ENCODE results near the gene TBC1D22B.
"Not testable (repeated sequence)": the region's sequence is repeated elsewhere in the genome, so short reads cannot be mapped to it uniquely, and the experiment has no call there.

Gene TBC1D22B

DNA sequence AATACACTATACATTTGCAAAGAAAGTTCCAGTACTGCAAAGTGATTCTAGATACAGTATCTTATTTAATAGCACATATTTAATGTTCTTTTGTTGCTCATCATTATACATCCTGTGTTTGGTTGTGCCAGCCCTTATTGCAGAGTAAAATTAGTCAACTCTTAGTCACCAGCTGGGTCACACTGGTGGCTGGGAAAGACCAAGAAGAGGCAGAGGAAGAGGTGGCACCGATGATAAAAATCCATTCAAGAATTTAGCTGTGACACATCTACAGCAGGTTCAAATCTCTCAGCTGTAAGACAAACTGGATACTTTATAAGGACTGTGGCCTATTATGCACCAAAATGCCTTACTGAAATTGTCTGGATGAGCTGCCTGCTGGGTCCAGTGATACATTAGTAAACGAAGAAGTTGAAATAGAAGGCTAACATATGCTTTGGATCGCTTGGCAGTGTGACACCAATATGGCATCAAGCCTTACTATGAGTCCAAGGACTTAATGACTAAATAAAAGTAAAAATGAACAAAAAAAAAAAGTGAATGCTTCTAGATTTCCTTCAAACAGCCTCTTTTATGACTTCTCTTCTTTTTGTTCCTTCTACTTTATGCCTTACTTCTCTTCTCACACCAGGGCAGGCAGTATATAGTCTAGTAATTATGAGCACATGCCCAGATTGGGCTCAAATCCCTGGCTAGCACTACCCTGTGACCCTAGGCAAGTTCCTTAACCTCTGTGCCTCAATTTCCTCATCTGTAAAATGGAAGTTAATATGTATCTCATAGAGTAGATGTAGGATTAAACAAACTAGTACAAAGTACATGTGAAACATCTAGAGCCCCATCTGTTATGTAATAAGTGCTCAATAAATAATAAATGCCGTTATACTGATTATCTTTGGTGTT lies 66.8 kb downstream of the TBC1D22B start:
- peak; percentile 74 for DNase-seq

DNA sequence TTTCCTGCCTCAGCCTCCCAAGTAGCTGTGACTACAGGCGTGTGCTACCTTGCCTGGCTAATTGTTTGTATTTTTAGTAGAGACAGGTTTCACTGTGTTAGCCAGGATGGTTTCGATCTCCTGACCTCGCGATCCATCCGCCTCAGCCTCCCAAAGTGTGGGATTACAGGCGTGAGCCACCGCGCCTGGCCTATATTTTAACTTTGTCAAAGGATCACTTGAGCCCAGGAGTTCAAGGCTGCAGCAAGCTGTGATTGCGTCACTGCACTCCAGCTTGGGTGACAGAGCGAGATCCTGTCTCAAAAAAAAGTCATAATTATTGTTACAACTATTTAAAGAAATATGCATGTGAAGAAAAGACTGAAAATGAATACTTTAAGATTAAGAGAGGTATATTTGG lies 72.8 kb downstream of the TBC1D22B start:
- not testable (repeated sequence) for DNase-seq

DNA sequence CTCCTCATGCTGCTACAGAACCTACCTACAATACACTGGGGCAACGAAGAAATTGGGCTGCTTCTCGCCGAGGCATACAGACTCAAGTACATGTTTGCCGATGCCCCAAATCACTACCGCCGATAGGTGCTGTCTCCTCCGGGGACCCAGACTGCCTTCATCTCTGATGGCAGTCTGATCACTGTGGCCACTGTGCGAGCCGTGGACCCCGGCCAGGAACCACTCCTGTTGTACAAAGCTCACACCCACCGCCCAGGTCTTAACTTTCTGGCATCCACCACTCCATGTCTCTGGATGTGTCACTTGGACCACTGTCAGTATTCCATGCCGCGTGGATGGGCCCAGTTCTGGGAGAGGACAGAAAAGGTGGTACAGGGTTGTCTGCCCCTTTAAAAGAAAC lies 73.5 kb downstream of the TBC1D22B start:
- no peak for DNase-seq

DNA sequence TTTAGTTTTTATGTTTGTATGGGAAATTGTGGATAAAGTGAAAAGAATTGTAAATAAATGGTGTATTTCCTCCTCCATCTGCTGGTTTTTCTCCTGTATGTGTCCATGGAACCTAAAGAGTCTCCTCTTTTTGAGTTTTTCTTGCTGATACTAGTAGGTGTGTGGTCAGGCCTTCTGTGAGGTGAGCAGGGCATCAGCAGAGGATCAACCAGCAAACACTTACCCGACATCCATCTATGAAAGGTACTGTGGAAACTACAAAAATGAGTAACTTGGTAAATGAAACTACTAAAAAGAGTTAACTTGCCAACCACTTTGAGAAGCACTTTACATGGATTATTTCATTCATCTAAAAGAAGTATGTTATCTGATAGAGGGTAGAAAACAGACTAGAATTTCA lies 75.3 kb downstream of the TBC1D22B start:
- peak; percentile 38 for DNase-seq

DNA sequence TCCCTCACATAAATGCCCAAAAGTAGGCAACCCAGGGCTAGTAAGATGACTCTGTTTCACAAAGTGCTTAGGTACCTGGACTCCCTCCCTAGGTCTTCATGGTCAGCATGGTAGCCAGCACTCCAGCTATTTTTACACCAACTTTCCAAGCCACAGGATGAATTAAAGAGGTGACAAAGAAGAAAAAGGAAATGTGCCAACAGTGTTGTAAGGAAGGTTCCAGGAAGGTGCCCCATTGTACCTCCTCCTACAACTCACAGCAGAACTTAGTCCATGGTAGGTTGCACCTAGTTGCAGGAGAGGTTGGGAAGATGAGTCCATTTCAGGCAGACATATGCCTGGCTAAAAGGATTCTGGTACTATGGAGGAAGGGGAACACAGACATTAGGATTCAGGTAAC lies 76.5 kb downstream of the TBC1D22B start:
- DNase-seq: no peak

DNA sequence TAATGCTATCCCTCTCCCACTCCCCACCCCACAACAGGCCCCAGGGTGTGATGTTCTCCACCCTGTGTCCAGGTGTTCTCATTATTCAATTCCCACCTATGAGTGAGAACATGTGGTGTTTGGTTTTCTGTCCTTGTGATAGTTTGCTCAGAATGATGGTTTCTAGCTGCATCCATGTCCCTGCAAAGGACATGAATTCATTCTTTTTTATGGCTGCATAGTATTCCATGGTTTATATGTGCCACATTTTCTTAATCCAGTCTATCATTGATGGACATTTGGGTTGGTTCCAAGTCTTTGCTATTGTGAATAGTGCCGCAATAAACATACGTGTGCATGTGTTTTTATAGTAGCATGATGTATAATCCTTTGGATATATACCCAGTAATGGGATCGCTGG lies 80.7 kb downstream of the TBC1D22B start:
- DNase-seq: not testable (repeated sequence)

DNA sequence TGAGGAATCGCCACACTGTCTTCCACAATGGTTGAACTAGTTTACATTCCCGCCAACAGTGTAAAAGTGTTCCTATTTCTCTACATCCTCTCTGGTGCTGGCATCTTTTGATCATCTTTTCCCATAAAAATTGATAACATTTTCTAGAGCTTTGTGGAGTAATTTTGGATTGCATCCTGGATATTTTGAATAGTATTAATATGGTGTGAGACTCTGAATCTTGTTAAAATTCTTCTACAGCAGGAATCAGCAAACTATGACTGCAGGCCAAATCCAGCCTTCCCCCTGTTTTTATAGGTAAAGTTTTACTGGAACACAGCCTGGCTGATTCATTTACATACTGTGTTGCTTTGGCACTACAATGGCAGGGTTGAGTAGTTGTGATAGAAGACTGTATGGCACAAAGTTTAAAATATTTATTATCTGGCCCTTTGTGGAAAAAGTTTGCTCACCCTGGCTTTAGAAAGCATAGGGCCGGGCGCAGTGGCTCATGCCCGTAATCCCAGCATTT lies 81.2 kb downstream of the TBC1D22B start:
- no peak for DNase-seq

DNA sequence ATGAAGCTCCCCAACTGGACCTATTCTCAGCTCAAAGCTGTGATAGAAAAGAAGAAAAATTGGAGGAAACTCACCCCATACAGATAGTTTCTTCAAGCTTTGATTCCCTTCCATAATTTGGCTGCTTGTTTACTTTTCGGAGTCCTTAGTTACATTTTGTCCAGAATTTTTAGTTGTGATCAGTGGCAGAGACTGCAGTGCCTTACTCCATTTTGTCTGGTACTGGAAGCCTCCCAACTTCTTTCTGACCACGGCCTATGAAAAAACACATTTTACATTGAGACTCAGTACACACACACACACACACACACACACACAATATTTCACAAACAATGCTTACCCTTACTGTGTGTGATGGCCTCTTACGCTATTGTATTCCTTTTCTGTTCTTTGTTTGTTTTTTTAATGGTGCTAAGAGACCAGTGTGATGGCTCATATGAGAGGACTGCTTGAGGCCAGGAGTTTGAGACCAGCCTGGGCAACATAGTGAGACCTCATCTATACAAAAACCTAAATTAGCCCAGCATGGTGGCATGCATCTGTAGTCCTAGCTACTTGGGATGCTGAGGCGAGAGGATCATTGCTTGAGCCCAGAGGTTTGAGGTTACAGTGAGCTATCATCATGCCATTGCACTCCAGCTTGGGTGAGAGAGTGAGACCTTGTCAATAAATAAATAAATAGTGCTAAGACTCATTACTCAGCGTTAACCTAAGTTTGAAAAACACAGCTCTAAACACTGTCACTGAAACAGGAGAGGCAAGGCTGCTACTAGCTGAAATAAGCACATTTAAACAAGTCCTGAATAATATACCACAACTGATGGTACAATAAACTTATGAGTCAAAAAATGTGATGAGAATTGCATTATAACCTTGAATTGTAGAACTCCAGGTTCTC lies 82.4 kb downstream of the TBC1D22B start:
- no peak for DNase-seq

DNA sequence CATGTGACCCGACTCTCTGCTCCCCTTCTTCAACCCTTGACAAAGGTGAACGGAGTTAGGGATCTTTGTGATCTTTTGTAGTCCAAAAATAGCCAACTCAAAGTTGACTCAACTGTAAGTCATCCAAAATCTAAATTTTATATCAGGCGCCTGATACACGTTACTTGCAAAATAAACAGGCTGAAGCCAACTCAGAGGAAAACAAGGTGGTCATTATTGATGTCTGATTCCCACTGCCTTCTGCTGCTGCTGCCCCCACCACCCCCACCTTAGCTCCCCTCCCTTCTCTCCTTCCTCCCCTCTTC lies 83.0 kb downstream of the TBC1D22B start:
- no peak for DNase-seq

DNA sequence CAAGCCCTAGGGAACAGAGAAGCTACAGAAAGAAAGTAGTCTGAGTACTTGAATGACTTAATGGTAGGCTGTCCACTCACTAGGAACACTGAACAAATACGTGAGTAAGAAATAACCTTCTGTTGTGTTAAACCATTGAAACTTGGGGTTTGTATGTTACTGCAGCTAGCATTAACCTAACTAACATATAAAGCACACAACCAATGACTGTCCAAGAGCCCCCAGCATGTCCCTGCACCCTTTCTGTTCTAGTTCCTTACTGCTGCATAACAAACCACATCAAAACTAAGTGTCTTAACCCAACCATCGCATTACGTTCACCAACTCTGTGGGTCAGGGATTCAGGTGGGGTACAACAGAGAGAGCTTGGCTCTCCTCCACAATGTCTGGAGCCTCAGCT lies 85.7 kb downstream of the TBC1D22B start:
- no peak for DNase-seq

DNA sequence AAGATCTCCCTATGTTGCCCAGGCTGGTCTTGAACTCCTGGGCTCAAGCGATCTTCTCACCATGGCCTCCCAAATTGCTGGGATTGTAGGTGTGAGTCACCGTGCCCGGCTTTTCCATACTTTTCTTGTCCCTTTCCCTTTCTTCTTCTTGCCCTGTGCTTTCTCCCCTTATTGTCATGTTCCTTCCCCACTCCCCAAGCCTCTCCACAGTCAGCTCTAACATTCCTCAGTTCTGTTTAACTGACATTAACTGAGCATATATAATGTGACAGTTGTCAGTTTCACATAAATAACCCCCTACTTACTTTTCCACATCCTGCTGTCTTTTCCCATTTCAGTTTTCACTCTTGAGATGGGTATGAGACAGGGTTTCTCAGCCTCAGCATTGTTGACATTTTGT lies 86.7 kb downstream of the TBC1D22B start:
- DNase-seq: no peak

DNA sequence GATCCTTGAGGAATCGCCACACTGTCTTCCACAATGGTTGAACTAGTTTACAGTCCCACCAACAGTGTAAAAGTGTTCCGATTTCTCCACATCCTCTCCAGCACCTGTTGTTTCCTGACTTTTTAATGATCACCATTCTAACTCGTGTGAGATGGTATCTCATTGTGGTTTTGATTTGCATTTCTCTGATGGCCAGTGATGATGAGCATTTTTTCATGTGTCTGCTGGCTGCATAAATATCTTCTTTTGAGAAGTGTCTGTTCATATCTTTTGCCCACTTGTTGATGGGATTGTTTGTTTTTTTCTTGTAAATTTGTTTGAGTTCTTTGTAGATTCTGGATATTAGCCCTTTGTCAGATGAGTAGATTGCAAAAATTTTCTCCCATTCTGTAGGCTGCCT lies 88.2 kb downstream of the TBC1D22B start:
- not testable (repeated sequence) for DNase-seq

DNA sequence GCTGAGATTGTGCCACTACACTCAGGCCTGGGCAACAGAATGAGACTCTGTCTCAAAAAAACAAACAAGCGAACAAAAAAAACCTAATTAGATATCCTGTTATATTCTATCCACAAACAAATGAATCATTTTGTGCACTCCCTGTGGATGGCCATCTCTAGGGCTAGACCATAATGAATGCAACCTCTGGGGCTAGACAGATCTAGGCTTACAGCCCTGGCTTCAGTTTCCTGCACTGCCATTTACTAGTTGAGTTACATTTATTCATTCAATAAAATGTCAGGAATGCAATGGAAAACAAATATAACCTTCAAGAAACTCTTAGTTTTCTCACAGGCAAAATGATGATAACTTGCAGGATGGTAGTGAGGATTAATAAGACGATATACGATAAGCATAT lies 89.6 kb downstream of the TBC1D22B start:
- DNase-seq: no peak

DNA sequence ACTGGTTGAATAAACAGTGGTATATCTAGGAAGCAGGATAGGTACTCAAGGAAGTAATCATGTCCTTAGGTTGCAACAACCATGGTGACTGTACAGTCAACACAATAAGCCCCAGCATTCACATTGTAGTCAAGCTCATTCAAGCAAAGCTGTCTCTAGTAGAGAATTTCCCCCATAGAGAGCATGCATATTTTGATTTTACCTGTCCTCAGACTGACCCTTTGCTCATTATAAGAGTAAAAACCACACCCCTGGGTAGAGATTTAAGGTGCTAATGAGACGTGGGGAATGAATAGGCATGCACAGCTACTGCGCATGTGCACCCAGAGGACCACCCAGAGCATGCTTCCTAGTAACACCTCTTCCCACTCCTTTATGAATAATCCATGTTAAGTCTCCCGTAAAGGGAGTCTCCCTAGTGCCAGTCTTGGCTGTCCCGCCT lies 90.1 kb downstream of the TBC1D22B start:
- DNase-seq: no peak

DNA sequence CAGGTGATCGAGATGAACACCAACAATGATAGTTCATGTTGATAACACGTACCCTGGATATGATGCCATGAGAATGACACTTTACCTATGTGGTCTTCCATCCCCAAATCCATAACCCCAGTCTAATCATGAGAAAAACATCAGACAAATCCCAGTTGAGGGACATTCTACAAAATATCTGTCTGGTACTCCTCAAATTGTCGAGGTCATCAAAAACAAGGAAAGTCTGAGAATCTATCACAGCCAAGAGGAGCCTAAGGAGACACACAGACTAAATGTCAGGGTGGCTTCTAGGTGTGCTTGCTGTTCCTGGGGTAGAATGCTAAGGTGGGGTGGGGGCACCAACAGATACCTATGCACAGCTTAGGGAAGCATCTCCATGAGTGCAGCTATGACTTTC lies 93.5 kb downstream of the TBC1D22B start:
- DNase-seq: no peak

DNA sequence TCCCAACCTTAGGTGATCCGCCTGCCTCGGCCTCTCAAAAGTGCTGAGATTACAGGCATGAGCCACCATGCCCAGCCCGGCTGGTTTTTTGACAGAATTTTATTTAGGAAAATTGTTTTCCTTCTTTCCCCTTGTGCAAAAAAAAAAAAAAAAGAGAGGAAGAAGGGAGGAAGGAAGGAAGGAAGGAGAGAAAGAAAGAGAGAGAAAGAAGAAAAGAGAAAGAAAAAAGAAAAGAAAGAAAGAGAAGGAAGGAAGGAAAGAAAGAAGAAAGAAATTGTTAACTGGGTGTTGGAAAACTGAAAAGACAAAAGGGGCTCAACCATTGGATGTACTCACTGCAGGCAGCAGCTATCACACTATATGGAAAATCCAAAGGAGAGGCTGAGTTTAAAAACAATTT lies 94.8 kb downstream of the TBC1D22B start:
- no peak for DNase-seq

DNA sequence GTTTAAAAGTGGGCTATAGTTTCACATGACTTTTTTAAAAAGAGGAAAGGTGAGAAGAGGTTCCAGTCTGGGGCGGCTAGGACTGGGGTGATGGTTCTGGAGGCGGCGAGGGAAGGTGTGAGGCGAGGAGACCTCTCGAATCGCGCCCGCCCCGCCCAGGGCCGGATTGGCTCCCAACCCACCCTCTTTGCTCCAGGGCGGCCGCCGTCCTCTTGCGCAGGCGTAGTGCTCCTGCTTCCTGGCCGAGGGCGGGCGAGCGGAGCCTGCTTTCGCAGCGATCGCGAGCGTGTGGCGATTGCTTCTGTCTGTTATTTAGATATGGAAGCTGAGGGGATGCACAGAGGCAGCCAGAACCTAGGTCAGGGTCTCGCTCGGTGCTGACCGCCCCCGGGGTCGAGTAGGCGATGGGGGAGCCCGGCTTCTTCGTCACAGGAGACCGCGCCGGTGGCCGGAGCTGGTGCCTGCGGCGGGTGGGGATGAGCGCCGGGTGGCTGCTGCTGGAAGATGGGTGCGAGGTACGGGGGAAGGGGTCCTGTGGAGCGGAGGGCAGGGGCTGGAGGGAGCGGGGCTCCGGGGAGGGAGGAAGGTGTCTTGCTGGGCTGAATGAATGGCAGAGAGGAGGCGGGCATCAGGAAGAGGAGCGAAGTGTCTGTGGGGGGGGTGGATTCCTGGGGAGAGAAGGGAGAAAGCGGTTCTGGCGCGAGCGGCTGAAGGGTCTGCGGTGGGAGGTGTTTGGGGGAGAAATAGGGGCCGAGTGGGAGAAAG lies 96.4 kb downstream of the TBC1D22B start, which contains the start of gene RNF8:
RNF8 (plus strand) TSS at position 223 of the 765 bp plus-strand sequence; CDS start at position 405, 182 bp downstream.
- DNase-seq: peak; percentile 95

DNA sequence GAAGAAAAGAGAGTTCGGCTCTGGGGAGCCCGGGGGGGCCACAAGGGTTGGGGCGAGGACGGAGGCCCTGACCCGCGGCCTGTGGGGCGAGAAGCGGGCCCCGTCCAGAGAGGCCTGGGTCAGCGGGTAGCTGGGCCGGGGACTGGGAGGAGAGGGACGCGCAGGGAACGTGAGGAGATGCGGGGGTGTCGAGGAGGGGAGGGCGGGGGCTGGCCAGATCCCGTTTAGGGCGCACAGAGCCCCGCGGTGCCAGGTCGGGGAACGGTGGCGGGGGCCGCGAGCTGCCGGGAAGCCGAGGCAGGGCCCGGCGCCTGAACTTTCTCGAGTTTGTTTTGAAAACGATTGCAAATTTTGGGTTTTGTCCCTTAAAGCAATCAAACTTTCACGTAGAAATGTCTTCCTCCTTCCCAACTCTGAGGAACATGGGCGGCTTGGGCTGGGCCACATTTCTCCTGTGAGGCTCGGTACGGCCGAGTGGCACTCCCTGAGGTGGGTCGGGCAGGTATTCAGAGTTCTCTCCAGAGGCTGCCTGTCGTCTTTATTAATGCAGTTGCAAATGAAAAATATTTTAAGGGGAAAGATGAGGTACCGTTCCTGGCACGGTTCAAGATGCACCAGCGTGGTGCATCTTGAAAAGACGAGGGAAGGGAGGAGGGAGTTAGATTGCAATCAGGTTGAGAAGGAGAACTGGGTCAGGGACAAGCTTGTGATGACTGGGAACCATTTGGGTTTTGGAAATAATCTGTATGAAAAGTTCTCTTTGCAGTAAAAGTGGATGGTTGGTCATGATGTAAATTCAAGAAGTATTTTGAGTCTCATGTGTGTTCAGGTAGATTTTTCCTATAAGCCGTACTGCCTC lies 97.2 kb downstream of the TBC1D22B start:
- no peak for DNase-seq

DNA sequence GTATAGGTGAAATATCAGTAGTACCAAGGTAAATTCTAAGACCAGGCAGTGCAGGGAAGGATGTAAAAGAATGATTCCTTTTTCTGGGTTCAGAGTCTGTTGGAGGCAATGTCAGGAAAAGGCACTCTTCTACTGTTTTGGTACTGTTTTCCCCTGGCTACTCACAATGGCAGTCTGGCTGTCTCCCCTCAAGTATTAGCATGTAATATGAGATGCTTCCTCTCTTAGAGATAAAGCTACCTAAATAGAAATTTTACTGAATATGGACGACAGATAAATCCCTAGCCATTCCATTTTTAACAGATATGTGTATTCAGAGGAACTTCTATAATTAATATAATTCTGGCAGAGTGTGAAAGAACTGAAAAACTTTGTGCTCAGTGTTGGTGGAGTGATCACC lies 99.7 kb downstream of the TBC1D22B start:
- DNase-seq: no peak

DNA sequence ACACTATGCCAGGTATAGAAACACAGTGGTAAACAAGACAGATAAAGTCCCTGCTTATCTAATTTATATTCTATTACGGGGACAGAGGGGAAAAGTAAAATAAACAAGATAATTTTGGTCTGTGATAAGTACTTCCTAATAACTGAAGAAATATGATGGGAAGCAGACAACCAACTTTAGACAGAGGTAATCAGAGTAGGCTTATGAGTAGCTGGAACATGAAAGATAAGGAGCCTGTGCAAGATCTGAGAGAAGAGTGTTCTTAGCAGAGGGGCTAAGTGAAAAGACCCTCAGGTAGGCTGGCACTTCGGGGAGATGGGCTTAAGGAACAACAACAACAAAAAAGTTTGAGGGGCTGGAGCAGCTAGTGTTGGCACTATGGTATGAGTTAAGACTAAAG lies 100.3 kb downstream of the TBC1D22B start:
- DNase-seq: no peak

DNA sequence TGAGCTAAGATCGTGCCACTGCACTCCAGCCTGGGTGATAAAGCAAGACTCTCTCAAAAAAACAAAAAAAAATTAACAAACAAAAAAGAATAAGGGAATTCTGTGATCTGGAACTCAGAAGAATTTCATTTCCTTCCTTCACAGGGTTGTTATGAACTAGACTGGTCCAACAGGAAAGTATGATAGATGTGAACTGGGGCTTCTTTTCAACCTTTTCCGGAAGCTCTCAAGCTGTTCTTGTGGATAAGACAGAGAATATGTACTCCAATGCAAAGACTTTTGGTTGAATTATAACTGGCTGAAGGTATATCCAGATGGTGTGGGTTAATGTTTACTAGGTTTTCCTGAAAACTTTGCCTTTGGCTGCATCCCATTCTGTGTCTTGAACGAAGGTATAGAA lies 101.5 kb downstream of the TBC1D22B start:
- DNase-seq: no peak
